ENCODE measurements around the gene OR51S1.

- TF ChIP-seq CTCF (IDR thresholded peaks at IDR 0.05 in 2 of 3, conservative IDR thresholded peaks at IDR 0.05 in 1 of 3; ENCODE audit: borderline replicate concordance in 1 of 3, insufficient read depth in 1 of 3, low read depth in 2 of 3, low read length in 2 of 3) (no peak), ATF3 (IDR thresholded peaks at IDR 0.05) (no peak), SP1 (IDR thresholded peaks at IDR 0.05; ENCODE audit: low read depth) (no peak), SRF (IDR thresholded peaks at IDR 0.05; ENCODE audit: low read depth) (no peak)
Measured at GRCh38 chr11:4809246-4809645, 39.8 kb downstream of the OR51S1 start.
